GM12865 (cell line): Measurements from ENCODE around the gene COL25A1.

Source experiments
- DNase-seq: peaks from one replicate; pipeline ENCODE4 v3.0.0; 2010; ENCODE audit warnings: low read depth
- H3K4me3 ChIP-seq: 2 replicates; pipeline ENCODE4 v1.5.1; 2011; ENCODE audit warnings: mild to moderate bottlenecking, low read depth, low read length, control low read depth
- TF ChIP-seq, protein P1 (sequence below): IDR thresholded peaks from 2 replicates; pipeline ENCODE4 v1.5.1; 2011; ENCODE audit warnings: low read length, control low read depth, low read depth, inconsistent platforms; ENCODE audit not compliant: insufficient read depth; ENCODE audit errors: missing control alignments

COL25A1 gene

GRCh38 chr4:109266891-109267290 lies 35.6 kb downstream of the COL25A1 start:
- no peak for DNase-seq
- TF ChIP-seq, protein P1, sequence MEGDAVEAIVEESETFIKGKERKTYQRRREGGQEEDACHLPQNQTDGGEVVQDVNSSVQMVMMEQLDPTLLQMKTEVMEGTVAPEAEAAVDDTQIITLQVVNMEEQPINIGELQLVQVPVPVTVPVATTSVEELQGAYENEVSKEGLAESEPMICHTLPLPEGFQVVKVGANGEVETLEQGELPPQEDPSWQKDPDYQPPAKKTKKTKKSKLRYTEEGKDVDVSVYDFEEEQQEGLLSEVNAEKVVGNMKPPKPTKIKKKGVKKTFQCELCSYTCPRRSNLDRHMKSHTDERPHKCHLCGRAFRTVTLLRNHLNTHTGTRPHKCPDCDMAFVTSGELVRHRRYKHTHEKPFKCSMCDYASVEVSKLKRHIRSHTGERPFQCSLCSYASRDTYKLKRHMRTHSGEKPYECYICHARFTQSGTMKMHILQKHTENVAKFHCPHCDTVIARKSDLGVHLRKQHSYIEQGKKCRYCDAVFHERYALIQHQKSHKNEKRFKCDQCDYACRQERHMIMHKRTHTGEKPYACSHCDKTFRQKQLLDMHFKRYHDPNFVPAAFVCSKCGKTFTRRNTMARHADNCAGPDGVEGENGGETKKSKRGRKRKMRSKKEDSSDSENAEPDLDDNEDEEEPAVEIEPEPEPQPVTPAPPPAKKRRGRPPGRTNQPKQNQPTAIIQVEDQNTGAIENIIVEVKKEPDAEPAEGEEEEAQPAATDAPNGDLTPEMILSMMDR, result no peak
- H3K4me3 ChIP-seq, result no peak overlapping the region

DNA sequence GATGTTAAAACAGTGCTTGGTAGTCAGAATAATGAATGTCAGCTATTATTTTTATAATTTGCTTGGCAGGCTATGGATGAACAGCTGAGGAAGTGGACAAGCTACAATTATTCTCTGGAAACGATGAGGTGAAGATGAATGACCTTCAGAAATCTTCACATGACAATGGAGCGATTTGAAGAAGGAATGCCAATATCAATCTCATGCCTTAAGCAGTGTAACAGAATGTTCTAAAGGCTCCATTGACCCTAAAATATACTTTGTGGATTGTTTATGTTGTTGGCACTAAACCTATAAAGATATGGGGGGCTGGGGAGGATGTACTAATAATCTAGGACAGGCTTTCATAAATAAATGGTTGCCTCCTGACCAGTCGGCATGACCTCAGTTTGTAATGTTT lies 36.2 kb downstream of the COL25A1 start:
- H3K4me3 ChIP-seq, result no peak overlapping the region
- no peak for DNase-seq
- TF ChIP-seq, protein P1, result no peak

GRCh38 chr4:109263721-109264120 lies 38.7 kb downstream of the COL25A1 start:
- no peak for DNase-seq
- TF ChIP-seq, protein P1, result no peak
- no peak overlapping the region for H3K4me3 ChIP-seq

GRCh38 chr4:109256818-109257217 lies 45.6 kb downstream of the COL25A1 start:
- DNase-seq, result no peak
- H3K4me3 ChIP-seq, result no peak overlapping the region
- TF ChIP-seq, protein P1, result no peak

GRCh38 chr4:109254845-109255244 lies 47.6 kb downstream of the COL25A1 start:
- no peak overlapping the region for H3K4me3 ChIP-seq
- TF ChIP-seq, protein P1, result no peak
- no peak for DNase-seq

GRCh38 chr4:109251396-109251795 lies 51.1 kb downstream of the COL25A1 start:
- TF ChIP-seq, protein P1, result no peak
- no peak overlapping the region for H3K4me3 ChIP-seq
- DNase-seq, result no peak

DNA sequence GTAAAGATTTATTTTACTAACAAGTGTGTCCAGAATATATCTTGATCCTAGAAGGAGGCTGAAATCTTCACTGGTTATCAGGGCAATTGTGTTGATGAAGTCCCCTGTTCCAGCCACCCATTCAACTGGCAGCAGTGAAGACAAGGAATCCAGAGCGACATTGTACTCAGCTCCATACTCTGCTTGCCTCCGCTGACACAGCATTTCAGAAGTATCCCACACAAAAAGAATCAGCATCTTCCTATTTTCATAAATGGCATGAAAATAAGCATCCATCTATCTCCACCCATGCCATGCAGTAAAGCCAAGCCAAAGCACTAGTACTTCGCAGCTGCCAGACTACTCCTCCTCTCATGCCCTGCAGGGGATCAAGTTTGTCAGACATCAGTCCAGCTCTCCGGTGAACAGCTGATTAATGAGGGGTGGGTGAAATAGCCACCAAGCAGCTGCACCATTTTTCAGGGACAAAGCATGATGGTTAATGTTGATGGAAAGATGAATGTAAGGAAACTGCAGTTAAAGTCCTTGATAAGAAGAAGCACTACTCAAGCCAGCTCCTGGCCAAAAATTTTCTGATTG lies 54.0 kb downstream of the COL25A1 start:
- no peak for DNase-seq
- TF ChIP-seq, protein P1, result no peak
- H3K4me3 ChIP-seq, result no peak overlapping the region
